GM12891 (cell line): Measurements from ENCODE around the gene TMC4.

ENCODE experiments used
- DNase-seq: peaks from one replicate; pipeline ENCODE4 v3.0.0; 2011; ENCODE audit warnings: low spot score; ENCODE audit not compliant: insufficient read length
- FAIRE-seq: peaks from 2 replicates; lab custom pipeline; 2011; peaks lifted over from hg19 to GRCh38; lab: Jason Lieb, UNC
- PAX5 ChIP-seq: IDR thresholded peaks from 2 replicates; pipeline ENCODE4 v1.6.1; 2011; ENCODE audit warnings: low read length, moderate library complexity, mild to moderate bottlenecking; ENCODE audit not compliant: insufficient read depth, severe bottlenecking
- POLR2A ChIP-seq: IDR thresholded peaks from 2 replicates; pipeline ENCODE4 v1.6.1; 2011; ENCODE audit warnings: low read depth, low read length, control low read depth
- POLR2AphosphoS5 ChIP-seq: IDR thresholded peaks from 2 replicates; pipeline ENCODE4 v1.6.1; 2011; ENCODE audit warnings: low read depth, low read length, control low read depth
- POU2F2 ChIP-seq: IDR thresholded peaks from 2 replicates; pipeline ENCODE4 v1.6.1; 2011; ENCODE audit warnings: low read depth, mild to moderate bottlenecking, control low read depth, low read length, moderate library complexity
- SPI1 ChIP-seq: IDR thresholded peaks from 2 replicates; pipeline ENCODE4 v1.6.1; 2011; ENCODE audit warnings: low read depth, low read length, control low read depth
- TAF1 ChIP-seq: IDR thresholded peaks from 2 replicates; pipeline ENCODE4 v1.6.1; 2011; ENCODE audit warnings: low read depth, low read length, control low read depth

Gene TMC4

DNA sequence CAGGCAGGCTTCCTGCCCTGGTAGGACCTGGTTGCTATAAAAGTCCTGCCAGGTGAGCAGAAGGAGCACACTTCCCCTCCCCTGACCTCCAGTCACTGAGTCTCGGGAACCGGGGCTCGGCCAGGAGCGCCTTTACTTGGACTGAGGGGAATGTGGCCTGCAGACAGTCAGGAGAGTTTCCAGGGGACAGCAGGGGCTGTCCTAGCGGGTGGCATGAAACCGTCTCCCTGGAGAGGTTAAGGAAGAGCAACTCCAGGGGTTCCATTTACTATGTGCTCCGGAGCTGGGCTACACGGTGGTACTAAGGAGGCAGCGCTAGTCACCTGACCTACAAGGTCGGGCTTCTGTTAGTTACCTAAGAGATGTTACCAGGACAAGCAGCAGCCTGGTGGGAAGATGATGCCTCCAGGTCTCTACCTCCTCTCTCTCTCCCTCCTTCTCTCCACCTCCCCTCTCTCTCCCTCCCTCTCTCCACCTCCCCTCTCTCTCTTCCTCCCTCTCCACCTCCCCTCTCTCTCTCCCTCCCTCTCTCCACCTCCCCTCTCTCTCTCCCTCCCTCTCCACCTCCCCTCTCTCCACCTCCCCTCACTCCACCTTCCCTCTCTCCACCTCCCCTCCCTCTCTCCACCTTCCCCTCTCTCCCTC lies 39.5 kb downstream of the TMC4 start:
- FAIRE-seq, result no peak
- TF ChIP-seq TAF1, result no peak
- TF ChIP-seq POLR2AphosphoS5, result peak; percentile 80
- peak; percentile 66 for TF ChIP-seq POLR2A
- no peak for DNase-seq

GRCh38 chr19:54129617-54129996 lies 43.4 kb downstream of the TMC4 start:
- TF ChIP-seq POLR2AphosphoS5, result no peak
- no peak for TF ChIP-seq SPI1
- no peak for TF ChIP-seq POU2F2
- no peak for TF ChIP-seq POLR2A
- TF ChIP-seq PAX5, result no peak
- no peak for TF ChIP-seq TAF1
- FAIRE-seq, result no peak
- no peak for DNase-seq

DNA sequence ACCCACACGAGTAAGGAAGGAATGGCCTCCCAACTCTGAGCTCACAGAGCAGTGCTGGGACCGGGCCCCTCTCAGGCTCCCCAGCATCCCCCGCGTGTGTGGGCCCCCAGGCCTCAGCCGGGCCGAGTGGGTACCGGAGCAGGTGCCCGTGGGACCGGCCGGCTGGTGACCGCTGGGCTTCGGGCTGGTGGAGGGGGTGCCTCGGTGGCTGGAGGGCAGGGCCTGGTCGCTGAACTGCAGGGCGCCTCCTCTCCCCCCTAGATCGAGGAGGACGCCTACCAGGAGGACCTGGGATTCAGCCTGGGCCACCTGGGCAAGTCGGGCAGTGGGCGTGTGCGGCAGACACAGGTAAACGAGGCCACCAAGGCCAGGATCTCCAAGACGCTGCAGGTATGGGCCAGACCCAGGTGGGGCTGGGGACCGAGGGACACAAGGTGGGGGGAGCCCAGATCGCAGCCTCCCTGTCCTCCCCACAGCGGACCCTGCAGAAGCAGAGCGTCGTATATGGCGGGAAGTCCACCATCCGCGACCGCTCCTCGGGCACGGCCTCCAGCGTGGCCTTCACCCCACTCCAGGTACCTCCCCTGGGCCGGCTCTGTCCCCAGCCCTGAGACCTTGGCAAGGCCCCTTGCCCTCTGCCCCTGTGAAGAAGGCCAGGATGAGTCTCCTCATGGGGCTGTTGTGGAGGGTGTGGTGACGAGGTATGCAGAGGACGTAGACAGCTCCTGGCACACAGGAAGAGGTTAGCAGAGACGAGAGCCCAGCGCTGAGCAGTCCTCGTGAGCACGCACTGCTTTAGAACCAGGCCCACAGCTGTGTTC lies 44.0 kb downstream of the TMC4 start:
- DNase-seq (no peak), FAIRE-seq (no peak)
- no peak for TF ChIP-seq PAX5

DNA sequence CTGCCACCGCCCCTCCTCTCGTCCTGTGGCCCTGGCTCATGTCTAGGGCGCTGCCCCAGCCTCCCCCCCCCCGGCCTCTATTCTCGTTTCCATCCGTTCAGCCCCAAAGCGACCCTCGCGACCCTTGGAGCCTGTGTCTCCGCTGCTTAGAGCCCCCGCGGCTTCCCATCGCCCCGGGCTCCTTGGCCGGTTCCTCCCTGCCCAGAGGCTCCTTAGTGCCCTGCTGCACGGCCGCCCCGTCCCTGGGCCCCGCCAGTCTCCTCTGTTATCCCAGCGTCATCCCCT lies 44.6 kb downstream of the TMC4 start:
- DNase-seq, result no peak
- no peak for TF ChIP-seq SPI1
- FAIRE-seq, result no peak

DNA sequence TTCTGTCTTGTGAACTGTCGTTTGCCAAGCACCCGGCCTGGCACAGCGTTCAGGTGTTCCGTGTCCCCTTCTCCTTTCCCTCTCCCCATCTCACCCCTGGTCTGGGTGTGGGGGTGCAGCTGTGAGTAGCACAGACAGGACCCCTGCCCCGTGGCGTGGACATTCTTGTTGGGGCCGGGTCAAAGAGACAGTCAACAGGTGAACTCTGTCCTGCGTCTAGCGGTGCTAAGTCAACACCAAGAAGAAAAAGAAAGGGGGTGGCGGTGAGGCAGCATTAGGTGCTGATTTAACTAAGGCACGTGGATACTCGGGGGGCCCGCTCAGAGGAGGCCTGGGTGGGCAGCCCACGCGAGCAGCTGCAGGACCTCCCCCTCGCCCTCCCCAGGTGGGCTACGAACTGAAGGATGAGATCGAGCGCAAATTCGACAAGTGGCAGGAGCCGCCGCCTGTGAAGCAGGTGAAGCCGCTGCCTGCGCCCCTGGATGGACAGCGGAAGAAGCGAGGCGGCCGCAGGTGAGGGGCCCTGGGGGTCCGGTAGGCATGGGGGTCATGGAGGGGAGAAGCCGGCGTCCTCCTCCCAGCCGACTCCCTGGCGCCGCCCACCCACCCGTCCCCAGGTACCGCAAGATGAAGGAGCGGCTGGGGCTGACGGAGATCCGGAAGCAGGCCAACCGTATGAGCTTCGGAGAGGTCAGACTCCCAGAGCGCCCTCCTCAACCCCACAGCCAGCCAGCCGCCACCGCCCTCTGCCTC lies 45.1 kb downstream of the TMC4 start:
- no peak for DNase-seq
- FAIRE-seq, result no peak
- TF ChIP-seq TAF1, result no peak
- TF ChIP-seq PAX5, result no peak
- TF ChIP-seq POLR2A, result no peak
- no peak for TF ChIP-seq SPI1
- TF ChIP-seq POU2F2, result no peak
- no peak for TF ChIP-seq POLR2AphosphoS5

DNA sequence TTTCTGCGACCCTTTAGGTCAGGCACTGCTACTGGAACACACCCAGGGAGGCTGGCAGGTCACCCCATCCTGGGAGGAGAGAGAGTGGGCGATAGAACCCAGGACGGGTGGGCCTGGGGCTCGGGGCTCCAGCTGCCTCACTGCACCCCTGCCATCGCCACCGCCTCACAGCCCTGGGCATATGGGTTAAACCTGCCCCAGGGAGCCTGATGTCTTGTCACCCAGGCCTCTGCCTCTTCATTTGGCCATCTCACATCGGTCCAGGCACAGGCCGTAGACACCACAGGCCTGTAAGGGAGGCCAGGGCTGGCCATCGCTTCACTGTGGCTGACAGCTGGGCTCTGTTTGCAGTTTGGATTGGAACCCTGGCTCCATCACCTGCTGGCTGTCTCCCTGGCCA lies 47.2 kb downstream of the TMC4 start:
- no peak for TF ChIP-seq SPI1
- no peak for TF ChIP-seq TAF1
- TF ChIP-seq POU2F2, result no peak
- TF ChIP-seq PAX5, result no peak
- TF ChIP-seq POLR2A, result no peak
- no peak for TF ChIP-seq POLR2AphosphoS5
- no peak for DNase-seq
- FAIRE-seq, result no peak

- no peak for FAIRE-seq
- TF ChIP-seq POLR2AphosphoS5, result no peak
- no peak for TF ChIP-seq TAF1
- no peak for TF ChIP-seq SPI1
- TF ChIP-seq POLR2A, result no peak
- TF ChIP-seq PAX5, result no peak
- no peak for DNase-seq
These were observed 48.6 kb downstream of the TMC4 start for GRCh38 chr19:54124393-54124792.

GRCh38 chr19:54123682-54124081 lies 49.3 kb downstream of the TMC4 start:
- no peak for FAIRE-seq

DNA sequence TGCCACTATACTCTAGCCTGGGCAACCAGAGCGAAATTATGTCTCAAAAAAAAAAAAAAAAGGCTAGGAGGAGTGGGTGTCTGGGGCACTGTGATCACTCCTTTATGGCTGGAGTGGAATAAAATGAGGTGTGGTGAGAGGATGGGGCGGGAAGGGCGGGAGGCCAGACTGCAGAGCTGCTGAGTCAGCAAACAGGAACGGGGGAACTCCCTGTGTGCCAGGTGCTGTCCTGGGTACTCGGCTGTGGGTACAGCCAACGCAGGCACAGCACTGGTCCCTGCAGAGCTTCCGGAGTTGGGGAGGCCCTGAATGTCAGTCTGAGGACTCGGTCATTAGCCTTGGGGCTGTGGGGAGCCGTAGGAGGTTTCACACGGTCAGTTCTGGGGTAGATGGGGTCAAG lies 51.7 kb downstream of the TMC4 start:
- FAIRE-seq, result no peak
- DNase-seq, result no peak
- TF ChIP-seq POLR2A (no peak), POU2F2 (no peak), POLR2AphosphoS5 (no peak), SPI1 (no peak), PAX5 (no peak), TAF1 (no peak)

More at GRCh38 chr19:54123682-54124081, 49.3 kb downstream of the TMC4 start:
- no peak for TF ChIP-seq POU2F2
- no peak for TF ChIP-seq SPI1
- TF ChIP-seq POLR2A, result no peak
- no peak for TF ChIP-seq PAX5
- TF ChIP-seq TAF1, result no peak
- no peak for TF ChIP-seq POLR2AphosphoS5
- DNase-seq, result no peak
